ENCODE measurements around the gene MMP13.

- TF ChIP-seq CTCF (IDR thresholded peaks at IDR 0.05) (no peak), POLR2A (IDR thresholded peaks at IDR 0.05) (no peak)
Observed at GRCh38 chr11:102935514-102935913, 20.0 kb downstream of the MMP13 start.
